Left lung (tissue), 10 donors: Measurements from ENCODE around the gene GALNT6. TPM values are rescaled to one million over a fixed set of nuclear protein-coding genes. Genes with fewer than 3 reads are reported as not detected.
"Not testable (repeated sequence)": the region's sequence is repeated elsewhere in the genome, so short reads cannot be mapped to it uniquely, and the experiment has no call there.

Source experiments
- ATAC-seq: fragments of 200-7000 bp; cut with Tn5 transposase; one replicate; pipeline ENCODE4 v1.9.1; 2020; ENCODE audit warnings: moderate library complexity
- DNase-seq, 4 donors: peaks; one replicate each; pipeline ENCODE4 v3.0.0-alpha.2; 2013 to 2020
- H3K27ac ChIP-seq, 2 donors: fragments of 200-600 bp; sonication (generic) in 1 of 2; one replicate each; pipeline versions ENCODE4 v1.5.0 to v1.8.0; 2020 to 2021
- H3K27me3 ChIP-seq, 2 donors: fragments of 200-600 bp; sonication (generic) in 1 of 2; one replicate each; pipeline versions ENCODE4 v1.5.0 to v1.8.0; 2020 to 2021
- H3K36me3 ChIP-seq, 2 donors: fragments of 200-600 bp; sonication (generic) in 1 of 2; one replicate each; pipeline versions ENCODE4 v1.5.0 to v1.8.0; 2020 to 2021
- H3K4me1 ChIP-seq, 2 donors: fragments of 200-600 bp; one replicate each; pipeline ENCODE4 v1.8.0; 2021
- H3K4me3 ChIP-seq, 2 donors: fragments of 200-600 bp; sonication (generic) in 1 of 2; one replicate each; pipeline versions ENCODE4 v1.5.0 to v1.8.0; 2020 to 2021; ENCODE audit warnings: mild to moderate bottlenecking in 1 of 2
- H3K9me3 ChIP-seq, 2 donors: fragments of 200-600 bp; sonication (generic) in 1 of 2; one replicate each; pipeline versions ENCODE4 v1.5.0 to v1.8.0; 2020 to 2021
- intact Hi-C, 2 donors: fragments of 100-400 bp; cut with DNase I; formaldehyde crosslinking; loops; one replicate each; pipeline versions ENCODE4 v1.11.2 to v1.14.2; 2022
- polyA plus RNA-seq, 6 donors: library from polyadenylated mRNA; unstranded; fragments of 120-200 nt; gene quantifications; one replicate each; pipeline ENCODE4 v1.2.1, GENCODE V29; 2013; ENCODE audit not compliant: insufficient read length in 6 of 6
- total RNA-seq, 2 donors: library from RNA; stranded (reverse); fragmentation: NEBNext Ultra II Directional; extraction: Animal tissue kit (Norgen Biotek cat#: 25700); gene quantifications; one replicate each; pipeline ENCODE4 v1.2.1, GENCODE V29; 2021
- TF ChIP-seq, protein P1 (sequence below), 2 donors: fragments of 200-600 bp; sonication (generic) in 1 of 2; IDR thresholded peaks; one replicate each; pipeline versions ENCODE4 v1.5.0 to v1.8.0; 2021; ENCODE audit warnings: antibody characterized with exemption in 2 of 2
- donor health status: DM: no; HTN: yes; CAD: no.
- donor health status: DM: no; HTN: no; CAD: no.

GALNT6 gene
- total and polyA plus RNA-seq, 8 donors, result 1.8 to 21.8 (median 2.6) TPM

- H3K27me3 ChIP-seq, result no peaks in the 10 kb centered on the region
- peaks cover 0 to 3% of the 10 kb centered on the region in 2 donors for H3K36me3 ChIP-seq
- H3K4me1 ChIP-seq, result peaks cover 15 to 80% of the 10 kb centered on the region in 2 donors
- no peak for DNase-seq
- H3K4me3 ChIP-seq, result peak overlapping the region in 1 of 2 donors; percentile 60
- TF ChIP-seq, protein P1, sequence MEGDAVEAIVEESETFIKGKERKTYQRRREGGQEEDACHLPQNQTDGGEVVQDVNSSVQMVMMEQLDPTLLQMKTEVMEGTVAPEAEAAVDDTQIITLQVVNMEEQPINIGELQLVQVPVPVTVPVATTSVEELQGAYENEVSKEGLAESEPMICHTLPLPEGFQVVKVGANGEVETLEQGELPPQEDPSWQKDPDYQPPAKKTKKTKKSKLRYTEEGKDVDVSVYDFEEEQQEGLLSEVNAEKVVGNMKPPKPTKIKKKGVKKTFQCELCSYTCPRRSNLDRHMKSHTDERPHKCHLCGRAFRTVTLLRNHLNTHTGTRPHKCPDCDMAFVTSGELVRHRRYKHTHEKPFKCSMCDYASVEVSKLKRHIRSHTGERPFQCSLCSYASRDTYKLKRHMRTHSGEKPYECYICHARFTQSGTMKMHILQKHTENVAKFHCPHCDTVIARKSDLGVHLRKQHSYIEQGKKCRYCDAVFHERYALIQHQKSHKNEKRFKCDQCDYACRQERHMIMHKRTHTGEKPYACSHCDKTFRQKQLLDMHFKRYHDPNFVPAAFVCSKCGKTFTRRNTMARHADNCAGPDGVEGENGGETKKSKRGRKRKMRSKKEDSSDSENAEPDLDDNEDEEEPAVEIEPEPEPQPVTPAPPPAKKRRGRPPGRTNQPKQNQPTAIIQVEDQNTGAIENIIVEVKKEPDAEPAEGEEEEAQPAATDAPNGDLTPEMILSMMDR (IDR thresholded peaks at IDR 0.05), result no peak
- H3K27ac ChIP-seq, result peak overlapping the region; percentile 77 to 98
- no peaks in the 10 kb centered on the region for H3K9me3 ChIP-seq
- ATAC-seq, result no peak
- intact Hi-C loops, result no loop called here
These were observed 68.8 kb downstream of the GALNT6 start for GRCh38 chr12:51322452-51322851.

GRCh38 chr12:51321882-51322281 is 69.3 kb downstream of the GALNT6 start:
- Histone ChIP-seq H3K27me3 (no peaks in the 10 kb centered on the region), H3K4me1 (peaks cover 9 to 79% of the 10 kb centered on the region in 2 donors), H3K36me3 (peaks cover 0 to 3% of the 10 kb centered on the region in 2 donors), H3K4me3 (peak overlapping the region in 1 of 2 donors; percentile 60), H3K9me3 (no peaks in the 10 kb centered on the region), H3K27ac (peak overlapping the region in 1 of 2 donors; percentile 98)
- TF ChIP-seq, protein P1 (IDR thresholded peaks at IDR 0.05), result no peak
- DNase-seq, result no peak
- no peak for ATAC-seq
- intact Hi-C loops, result no loop called here

DNA sequence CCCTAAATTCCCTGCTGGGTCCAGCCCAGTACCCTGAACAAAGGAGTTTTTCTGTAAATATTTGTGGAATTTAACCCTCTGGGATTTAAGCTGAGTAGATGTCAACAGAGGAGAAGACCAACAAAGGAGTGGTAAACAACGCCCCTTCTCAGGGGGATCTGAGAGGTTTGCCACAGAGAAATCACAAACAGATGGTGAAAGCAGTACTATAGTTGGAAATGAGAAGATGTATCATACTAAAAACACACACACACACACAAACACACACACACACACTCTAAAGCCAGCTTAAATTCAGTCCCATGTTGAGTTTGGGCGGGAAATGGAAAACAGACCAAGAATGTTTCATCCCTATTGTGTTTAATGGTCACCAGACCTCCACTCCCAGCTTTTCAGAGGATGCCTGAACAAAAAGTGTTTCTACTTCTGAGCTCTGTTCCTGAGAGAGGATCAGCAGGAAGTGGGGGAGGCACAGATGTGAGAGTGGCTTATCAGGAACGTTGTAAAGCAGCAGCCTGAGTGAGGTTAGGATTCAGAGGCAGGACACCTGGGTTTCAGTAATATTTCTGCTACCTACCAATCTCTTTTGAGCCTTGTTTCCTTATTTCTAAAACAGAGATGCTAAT is 70.4 kb downstream of the GALNT6 start:
- Histone ChIP-seq H3K9me3 (no peaks in the 10 kb centered on the region), H3K27ac (peak overlapping the region in 1 of 2 donors; percentile 98), H3K36me3 (peaks cover 0 to 3% of the 10 kb centered on the region in 2 donors), H3K4me3 (peak overlapping the region in 1 of 2 donors; percentile 60), H3K27me3 (no peaks in the 10 kb centered on the region), H3K4me1 (peaks cover 0 to 70% of the 10 kb centered on the region in 2 donors)
- DNase-seq, result no peak
- TF ChIP-seq, protein P1 (IDR thresholded peaks at IDR 0.05), result no peak
- ATAC-seq, result no peak
- intact Hi-C loops, result no loop called here

DNA sequence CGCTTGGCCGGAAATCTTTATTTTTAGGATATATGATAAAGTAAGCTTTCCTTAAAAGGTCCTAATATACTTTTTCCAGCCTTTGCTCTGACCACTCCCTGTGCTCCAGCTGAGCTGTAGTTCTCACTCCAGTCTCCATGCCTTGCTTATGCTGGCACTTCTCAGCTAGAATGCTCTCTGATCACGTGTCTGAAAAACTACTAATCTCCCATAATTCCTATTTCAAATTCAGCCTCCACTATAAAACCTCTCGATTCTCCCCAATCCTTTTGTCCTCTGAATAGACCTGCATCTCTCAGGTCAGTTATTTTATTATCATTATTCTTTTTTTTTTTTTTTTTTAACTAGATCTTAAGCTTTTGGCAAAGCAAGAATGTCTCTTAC is 70.9 kb downstream of the GALNT6 start:
- peaks cover 0 to 3% of the 10 kb centered on the region in 2 donors for H3K36me3 ChIP-seq
- DNase-seq (no peak), ATAC-seq (no peak)
- peak overlapping the region in 1 of 2 donors; percentile 79 for H3K27ac ChIP-seq
- no peaks in the 10 kb centered on the region for H3K27me3 ChIP-seq
- intact Hi-C loops, result no loop called here
- no peak overlapping the region for H3K4me3 ChIP-seq
- no peaks in the 10 kb centered on the region for H3K9me3 ChIP-seq
- TF ChIP-seq, protein P1 (IDR thresholded peaks at IDR 0.05), result no peak
- peaks cover 0 to 65% of the 10 kb centered on the region in 2 donors for H3K4me1 ChIP-seq

DNA sequence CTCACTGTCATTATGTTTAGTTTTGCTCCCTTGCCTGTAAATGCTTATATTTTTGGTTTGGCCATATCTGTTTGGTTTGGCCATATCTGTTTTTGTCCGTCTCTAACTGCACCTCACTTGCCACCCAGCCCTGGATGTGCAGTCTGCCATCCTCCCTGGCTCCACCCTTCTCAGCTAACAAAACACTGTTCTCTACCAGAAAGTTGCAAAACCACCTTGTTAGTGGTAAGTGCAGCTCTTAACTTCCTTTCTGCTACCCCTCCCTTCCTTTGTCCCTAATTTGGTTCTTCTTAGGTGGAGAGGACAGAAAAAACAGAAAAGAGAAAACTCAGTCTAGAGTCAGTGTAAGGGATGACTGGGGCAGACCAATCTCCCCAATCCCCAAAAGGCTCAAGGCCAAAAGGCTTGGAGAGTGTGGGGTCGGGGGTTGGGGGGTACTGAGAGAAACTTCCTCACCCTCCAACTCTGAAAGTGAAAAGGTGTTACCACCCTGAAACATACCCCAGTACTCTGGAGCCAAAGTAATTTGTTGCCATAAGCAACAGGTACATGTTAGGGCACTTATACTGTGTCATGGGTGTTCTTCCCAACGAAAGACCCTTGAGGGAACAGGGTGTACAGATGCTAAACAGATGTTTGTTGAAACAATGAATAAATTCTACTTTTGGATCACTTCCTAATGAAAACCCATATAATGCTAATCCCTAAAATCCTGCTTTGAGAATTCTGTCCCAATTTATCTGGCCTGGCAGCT is 72.2 kb downstream of the GALNT6 start:
- ATAC-seq, result peak; percentile 88
- peak in 1 of 4 donors; percentile 54 for DNase-seq
- peaks cover 0 to 7% of the 10 kb centered on the region in 2 donors for H3K36me3 ChIP-seq

DNA sequence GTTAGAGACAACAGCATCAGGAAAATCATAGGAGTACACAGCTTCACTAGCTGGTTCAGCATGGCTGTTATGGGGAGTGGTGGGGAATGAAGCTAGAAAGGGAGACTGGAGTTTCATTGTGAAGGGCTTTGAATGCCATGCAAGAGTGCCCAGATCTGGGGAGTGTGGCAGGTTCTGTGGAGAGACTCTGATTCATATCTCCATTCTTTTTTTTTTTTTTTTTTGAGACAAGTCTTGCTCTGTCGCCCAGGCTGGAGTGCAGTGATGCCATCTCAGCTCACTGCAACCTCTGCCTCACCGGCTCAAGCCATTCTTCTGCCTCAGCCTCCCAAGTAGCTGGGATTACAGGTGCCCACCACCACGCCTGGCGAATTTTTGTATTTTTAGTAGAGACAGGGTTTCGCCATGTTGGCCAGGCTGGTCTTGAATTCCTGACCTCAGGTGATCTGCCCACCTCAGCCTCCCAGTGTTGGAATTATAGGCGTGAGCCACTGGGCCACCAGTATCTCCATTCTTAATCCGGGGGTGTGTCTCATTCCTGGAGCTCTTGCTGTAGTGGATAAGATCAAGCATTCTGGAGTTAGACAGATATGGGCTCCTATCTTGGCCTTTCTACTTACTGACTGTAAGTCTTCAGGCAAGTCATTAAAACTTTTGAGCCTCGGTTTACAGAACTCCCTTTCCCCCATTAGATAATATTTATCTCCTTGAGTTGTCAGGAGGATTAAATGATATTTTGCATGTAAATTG is 73.0 kb downstream of the GALNT6 start:
- Histone ChIP-seq H3K27ac (peak overlapping the region in 1 of 2 donors; percentile 79), H3K36me3 (peaks cover 0 to 13% of the 10 kb centered on the region in 2 donors)
- not testable (repeated sequence) for H3K4me3 ChIP-seq

More for the DNA sequence above, 72.2 kb downstream of the GALNT6 start:
- intact Hi-C loops, result no loop called here
- Histone ChIP-seq H3K27me3 (no peaks in the 10 kb centered on the region), H3K9me3 (no peaks in the 10 kb centered on the region), H3K4me3 (no peak overlapping the region), H3K27ac (peak overlapping the region in 1 of 2 donors; percentile 79), H3K4me1 (peaks cover 0 to 53% of the 10 kb centered on the region in 2 donors)
- TF ChIP-seq, protein P1 (IDR thresholded peaks at IDR 0.05), result no peak

More for the DNA sequence above, 73.0 kb downstream of the GALNT6 start:
- ATAC-seq, result peak; percentile 38
- DNase-seq, intact Hi-C loops, H3K27me3 ChIP-seq, H3K9me3 ChIP-seq: not testable (repeated sequence)
- H3K4me1 ChIP-seq, result peaks cover 0 to 53% of the 10 kb centered on the region in 2 donors
